Tibial nerve (tissue), 4 donors: ENCODE data around the gene GPRIN2.

Experiments
- CTCF ChIP-seq, 5 experiments: fragments of 200-600 bp in 3 of 5; fragments of 450-650 bp in 2 of 5; sonication (generic) in 3 of 5; IDR thresholded peaks; one replicate each; pipeline ENCODE4 v1.5.1; 2016 to 2019; ENCODE audit warnings: antibody characterized with exemption in 5 of 5, mild to moderate bottlenecking in 3 of 5, moderate library complexity in 2 of 5
- EP300 ChIP-seq, 2 donors: sonication (generic); formaldehyde crosslinking; IDR thresholded peaks; one replicate each; pipeline ENCODE4 v1.6.1; 2017; ENCODE audit warnings: antibody characterized with exemption in 2 of 2, mild to moderate bottlenecking in 1 of 2

GRCh38 chr10:46558122-46558391, 1.6 kb upstream of the GPRIN2 start:
- TF ChIP-seq CTCF (IDR thresholded peaks at IDR 0.05) = no peak
- no peak for TF ChIP-seq EP300 (IDR thresholded peaks at IDR 0.05)
